GM19468 (cell line): ENCODE measurements around the gene TCF25.
A peak's percentile ranks its signal among the peaks of the same experiment; 100 is the strongest.
"Not testable (repeated sequence)": the region's sequence is repeated elsewhere in the genome, so short reads cannot be mapped to it uniquely, and the experiment has no call there.

Source experiments
- ATAC-seq: cut with Tn5 transposase; IDR thresholded peaks from one replicate; pipeline ENCODE4 v1.9.1; 2021; ENCODE audit warnings: mild to moderate bottlenecking, moderate library complexity, moderate number of reproducible peaks; ENCODE audit not compliant: unreplicated experiment; ENCODE audit errors: extremely low read depth

TCF25 gene

GRCh38 chr16:89871895-89872294 is 1.5 kb upstream of the TCF25 start:
- ATAC-seq = no peak

GRCh38 chr16:89873972-89874689 is 739 bp downstream of the TCF25 start:
- peak; percentile 51 for ATAC-seq

GRCh38 chr16:89879123-89879522 is 5.7 kb downstream of the TCF25 start:
- ATAC-seq = not testable (repeated sequence)

GRCh38 chr16:89880477-89881367 is 7.3 kb downstream of the TCF25 start:
- ATAC-seq = no peak

- no peak for ATAC-seq
These were observed 8.0 kb downstream of the TCF25 start for GRCh38 chr16:89881368-89881730.

GRCh38 chr16:89883346-89884040 is 10.1 kb downstream of the TCF25 start:
- no peak for ATAC-seq

- no peak for ATAC-seq
These were observed 10.6 kb downstream of the TCF25 start for GRCh38 chr16:89884041-89884421.

GRCh38 chr16:89887243-89887642 is 13.9 kb downstream of the TCF25 start:
- no peak for ATAC-seq

- no peak for ATAC-seq
These were observed 16.8 kb downstream of the TCF25 start for GRCh38 chr16:89890200-89890599.

GRCh38 chr16:89890886-89891657 is 17.7 kb downstream of the TCF25 start:
- no peak for ATAC-seq

- ATAC-seq = no peak
These were observed 18.8 kb downstream of the TCF25 start for GRCh38 chr16:89892055-89892630.

- no peak for ATAC-seq
These were observed 19.2 kb downstream of the TCF25 start for GRCh38 chr16:89892635-89893034.

- no peak for ATAC-seq
These were observed 20.5 kb downstream of the TCF25 start for GRCh38 chr16:89893642-89894548.

GRCh38 chr16:89895482-89896250 is 22.3 kb downstream of the TCF25 start:
- ATAC-seq = no peak

- no peak for ATAC-seq
These were observed 23.8 kb downstream of the TCF25 start for GRCh38 chr16:89897204-89897603.

- ATAC-seq = no peak
These were observed 25.0 kb downstream of the TCF25 start for GRCh38 chr16:89898201-89898967.

GRCh38 chr16:89899879-89900481 is 26.6 kb downstream of the TCF25 start:
- ATAC-seq = no peak
